GM13977 (cell line): ENCODE measurements around the gene CACNG8.

Source experiments
- DNase-seq: peaks from one replicate; pipeline ENCODE4 v3.0.0; 2012; ENCODE audit warnings: low spot score
- in situ Hi-C: fragments of 300-500 bp; cut with MboI; formaldehyde crosslinking; loops from one replicate; pipeline ENCODE4 v1.12.0; 2022; ENCODE audit warnings: low sequenced_read_pairs, low pct_unique_long_range_greater_than_20kb, mixed read lengths, inconsistent platforms; ENCODE audit not compliant: unreplicated experiment
- TF ChIP-seq, protein P1 (sequence below): IDR thresholded peaks from 2 replicates; pipeline ENCODE4 v1.5.1; 2012; ENCODE audit warnings: mild to moderate bottlenecking, control low read depth; ENCODE audit not compliant: insufficient read depth; ENCODE audit errors: extremely low read depth, missing control alignments

The CACNG8 gene

DNA sequence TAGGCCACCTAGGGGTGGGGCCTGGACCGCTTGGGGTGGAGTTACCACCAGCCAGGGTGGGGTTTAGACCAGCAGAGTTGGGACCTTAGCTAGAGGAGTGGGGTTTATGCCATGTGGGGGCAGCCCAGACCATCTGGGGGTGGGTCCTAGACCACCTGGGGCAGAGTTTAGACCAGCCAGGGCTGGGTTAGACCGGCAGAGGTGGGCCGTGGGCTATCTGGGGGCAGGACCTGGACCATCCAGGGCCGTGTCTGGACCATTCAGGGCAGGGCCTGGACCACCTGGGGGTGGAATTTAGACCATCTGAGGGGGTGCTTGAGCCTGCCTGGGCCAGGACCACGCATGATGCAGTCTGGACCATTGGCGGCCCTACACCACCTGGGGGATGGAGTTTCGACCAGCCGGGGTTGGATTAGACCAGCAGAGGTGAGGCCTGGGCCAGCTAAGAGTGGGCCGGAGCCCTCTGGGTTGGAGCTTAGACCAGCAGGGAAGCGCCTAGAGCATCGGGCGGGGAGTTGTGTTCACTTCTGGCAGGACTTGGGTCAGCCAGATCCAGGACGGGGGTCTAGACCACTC, 18.7 kb downstream of the CACNG8 start:
- TF ChIP-seq, protein P1, sequence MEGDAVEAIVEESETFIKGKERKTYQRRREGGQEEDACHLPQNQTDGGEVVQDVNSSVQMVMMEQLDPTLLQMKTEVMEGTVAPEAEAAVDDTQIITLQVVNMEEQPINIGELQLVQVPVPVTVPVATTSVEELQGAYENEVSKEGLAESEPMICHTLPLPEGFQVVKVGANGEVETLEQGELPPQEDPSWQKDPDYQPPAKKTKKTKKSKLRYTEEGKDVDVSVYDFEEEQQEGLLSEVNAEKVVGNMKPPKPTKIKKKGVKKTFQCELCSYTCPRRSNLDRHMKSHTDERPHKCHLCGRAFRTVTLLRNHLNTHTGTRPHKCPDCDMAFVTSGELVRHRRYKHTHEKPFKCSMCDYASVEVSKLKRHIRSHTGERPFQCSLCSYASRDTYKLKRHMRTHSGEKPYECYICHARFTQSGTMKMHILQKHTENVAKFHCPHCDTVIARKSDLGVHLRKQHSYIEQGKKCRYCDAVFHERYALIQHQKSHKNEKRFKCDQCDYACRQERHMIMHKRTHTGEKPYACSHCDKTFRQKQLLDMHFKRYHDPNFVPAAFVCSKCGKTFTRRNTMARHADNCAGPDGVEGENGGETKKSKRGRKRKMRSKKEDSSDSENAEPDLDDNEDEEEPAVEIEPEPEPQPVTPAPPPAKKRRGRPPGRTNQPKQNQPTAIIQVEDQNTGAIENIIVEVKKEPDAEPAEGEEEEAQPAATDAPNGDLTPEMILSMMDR = no peak
- in situ Hi-C loops = no loop called here
- DNase-seq = no peak

DNA sequence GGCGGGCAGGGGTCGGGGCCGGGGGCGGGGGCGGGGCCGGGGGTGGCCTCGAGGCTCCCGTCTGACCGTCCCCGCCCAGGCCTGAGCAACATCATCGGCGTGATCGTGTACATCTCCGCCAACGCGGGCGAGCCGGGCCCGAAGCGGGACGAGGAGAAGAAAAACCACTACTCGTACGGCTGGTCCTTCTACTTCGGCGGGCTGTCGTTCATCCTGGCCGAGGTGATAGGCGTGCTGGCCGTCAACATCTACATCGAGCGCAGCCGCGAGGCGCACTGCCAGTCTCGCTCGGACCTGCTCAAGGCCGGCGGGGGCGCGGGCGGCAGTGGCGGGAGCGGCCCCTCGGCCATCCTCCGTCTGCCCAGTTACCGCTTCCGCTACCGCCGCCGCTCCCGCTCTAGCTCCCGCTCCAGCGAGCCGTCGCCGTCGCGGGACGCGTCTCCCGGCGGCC, 19.3 kb downstream of the CACNG8 start:
- in situ Hi-C loops = no loop called here
- TF ChIP-seq, protein P1 = no peak
- DNase-seq = no peak

DNA sequence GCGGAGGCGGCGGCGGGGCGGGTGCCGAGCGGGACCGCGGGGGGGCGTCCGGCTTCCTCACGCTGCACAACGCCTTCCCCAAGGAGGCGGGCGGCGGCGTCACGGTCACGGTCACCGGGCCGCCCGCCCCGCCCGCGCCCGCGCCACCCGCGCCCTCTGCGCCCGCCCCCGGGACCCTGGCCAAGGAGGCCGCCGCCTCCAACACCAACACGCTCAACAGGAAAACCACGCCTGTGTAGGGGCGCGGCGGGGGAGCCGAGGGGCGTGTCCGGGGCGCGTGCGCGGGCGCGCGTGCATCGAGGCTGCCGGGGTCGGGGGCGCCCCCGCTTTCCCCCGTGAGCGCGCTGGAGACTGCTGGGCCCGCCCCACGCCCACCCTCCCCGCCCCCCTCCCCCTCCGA, 19.9 kb downstream of the CACNG8 start:
- TF ChIP-seq, protein P1 = no peak
- DNase-seq = no peak
- in situ Hi-C loops = no loop called here

DNA sequence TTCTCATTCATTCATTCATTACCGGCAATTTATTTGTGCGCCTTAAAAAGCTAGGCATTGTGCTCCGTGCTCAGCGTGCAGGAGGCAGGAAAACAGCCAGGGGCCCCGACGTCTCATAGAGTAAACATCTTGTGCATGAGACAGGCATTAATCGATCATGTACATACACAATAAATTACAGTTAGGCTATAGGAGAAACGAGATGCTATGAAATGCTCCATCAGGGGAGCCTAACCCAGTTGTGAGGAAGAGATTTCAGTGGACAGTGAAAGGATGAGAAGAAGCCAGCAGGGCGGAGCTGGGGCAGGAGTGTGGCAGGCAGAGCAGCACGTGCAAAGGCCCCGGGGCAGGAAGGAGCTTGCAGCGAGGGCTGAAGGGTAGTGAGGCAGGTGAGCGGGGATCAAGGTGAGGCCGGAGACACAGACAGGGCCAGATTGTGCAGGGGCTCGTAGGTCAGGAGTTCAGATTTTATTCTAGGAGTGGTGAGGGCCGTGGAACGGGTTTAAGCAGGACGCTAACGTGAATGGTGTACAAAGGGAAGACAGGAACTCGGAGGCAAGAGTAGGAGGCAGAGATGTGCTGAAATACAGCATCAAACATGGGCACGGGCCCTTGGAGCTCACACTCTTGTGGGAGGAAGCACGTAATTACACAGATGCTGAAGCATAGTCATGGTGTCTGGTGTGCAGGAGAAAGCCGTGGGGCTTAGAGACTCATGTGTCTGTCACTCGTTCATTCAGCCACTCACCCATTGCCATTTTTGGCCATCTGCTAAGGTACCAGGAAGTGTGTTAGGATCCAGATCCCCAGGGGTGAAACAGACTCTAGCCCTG, 20.9 kb downstream of the CACNG8 start:
- TF ChIP-seq, protein P1 = no peak
- no peak for DNase-seq
- in situ Hi-C loops = no loop called here

DNA sequence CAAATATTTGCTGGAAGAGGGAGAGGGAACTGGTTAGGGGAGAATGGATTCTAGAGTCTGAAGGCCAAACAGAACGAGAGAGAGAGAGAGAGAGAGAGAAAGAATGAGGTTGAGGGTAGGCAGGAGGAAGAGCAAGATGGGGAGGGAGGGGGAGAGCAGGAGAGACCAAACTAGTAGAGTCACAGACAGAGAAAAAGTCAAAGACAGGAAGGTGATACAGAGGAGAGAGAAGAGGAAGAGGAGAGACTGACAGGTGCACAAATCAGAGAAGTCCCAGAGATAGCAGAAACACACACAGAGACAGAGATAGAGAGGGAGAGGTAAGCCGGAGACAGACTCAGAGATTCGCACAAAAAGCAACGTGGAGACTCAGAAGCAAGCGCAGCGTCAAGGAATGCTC, 23.1 kb downstream of the CACNG8 start:
- in situ Hi-C loops = no loop called here
- no peak for DNase-seq
- TF ChIP-seq, protein P1 = no peak

DNA sequence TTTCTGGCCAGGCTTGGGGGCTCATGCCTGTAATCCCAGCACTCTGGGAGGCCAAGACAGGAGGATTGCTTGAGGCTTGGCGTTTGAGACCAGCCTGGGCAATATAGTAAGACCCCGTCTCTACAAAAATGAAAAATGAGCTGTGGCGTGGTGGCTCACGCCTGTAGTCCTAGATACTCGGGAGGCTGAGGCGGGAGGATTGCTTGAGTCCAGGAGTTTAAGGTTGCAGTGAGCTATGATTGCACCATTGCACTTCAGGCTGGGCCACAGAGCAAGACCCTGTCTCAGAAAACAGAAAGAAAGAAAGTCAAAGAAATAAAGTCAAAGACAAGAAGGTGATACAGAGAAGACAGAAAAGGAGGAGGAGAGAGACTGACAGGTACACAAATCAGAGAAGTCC, 26.2 kb downstream of the CACNG8 start:
- TF ChIP-seq, protein P1 = no peak
- in situ Hi-C loops = no loop called here
- DNase-seq = no peak
